ENCODE measurements around the gene TPI1. TPM values are rescaled to one million over a fixed set of nuclear protein-coding genes. Genes with fewer than 3 reads are reported as not detected.

Gene TPI1
- total RNA-seq, 1 donor from 2014 or later, result 274 TPM

DNA sequence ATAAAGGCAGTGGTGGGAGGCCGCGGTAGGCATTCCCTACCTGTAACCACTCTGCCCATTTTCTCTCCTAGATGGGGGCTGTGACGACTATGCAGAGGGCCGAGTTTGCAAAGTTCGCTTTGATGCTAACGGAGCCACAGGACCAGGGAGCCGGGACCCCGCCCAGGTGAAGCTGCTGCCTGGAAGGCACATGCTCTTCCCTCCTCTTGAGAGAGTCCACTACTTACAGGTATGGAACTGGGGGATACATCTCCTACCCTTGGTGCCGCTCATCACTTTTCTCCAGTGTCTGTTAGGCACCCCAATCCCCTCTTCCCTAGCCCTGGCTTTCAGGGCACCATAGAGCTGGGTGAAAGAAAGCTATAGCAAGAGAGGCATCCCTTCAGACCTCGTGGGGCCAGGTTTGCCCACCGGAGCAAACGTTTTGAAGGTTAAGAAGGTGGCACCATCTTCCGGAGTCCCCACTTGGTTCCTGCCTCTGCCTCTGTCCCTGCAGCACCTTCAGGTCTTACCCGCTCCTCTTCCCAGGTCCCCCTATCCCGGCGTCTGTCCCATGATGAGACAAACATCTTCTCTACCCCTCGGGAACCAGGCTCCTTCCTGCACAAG is 41.1 kb upstream of the TPI1 start:
- Histone ChIP-seq H3K27ac (peak overlapping the region; percentile 92), H3K9me3 (no peaks in the 10 kb centered on the region), H3K27me3 (no peaks in the 10 kb centered on the region), H3K36me3 (no peaks in the 10 kb centered on the region), H3K4me3 (no peak overlapping the region), H3K4me1 (peaks cover 58% of the 10 kb centered on the region)
- no peak for TF ChIP-seq POLR2A (IDR thresholded peaks at IDR 0.05)
- TF ChIP-seq POLR2AphosphoS5 (IDR thresholded peaks at IDR 0.05; ENCODE audit: insufficient read depth in 1 of 2, low read depth in 1 of 2), result no peak
- TF ChIP-seq, protein P1, sequence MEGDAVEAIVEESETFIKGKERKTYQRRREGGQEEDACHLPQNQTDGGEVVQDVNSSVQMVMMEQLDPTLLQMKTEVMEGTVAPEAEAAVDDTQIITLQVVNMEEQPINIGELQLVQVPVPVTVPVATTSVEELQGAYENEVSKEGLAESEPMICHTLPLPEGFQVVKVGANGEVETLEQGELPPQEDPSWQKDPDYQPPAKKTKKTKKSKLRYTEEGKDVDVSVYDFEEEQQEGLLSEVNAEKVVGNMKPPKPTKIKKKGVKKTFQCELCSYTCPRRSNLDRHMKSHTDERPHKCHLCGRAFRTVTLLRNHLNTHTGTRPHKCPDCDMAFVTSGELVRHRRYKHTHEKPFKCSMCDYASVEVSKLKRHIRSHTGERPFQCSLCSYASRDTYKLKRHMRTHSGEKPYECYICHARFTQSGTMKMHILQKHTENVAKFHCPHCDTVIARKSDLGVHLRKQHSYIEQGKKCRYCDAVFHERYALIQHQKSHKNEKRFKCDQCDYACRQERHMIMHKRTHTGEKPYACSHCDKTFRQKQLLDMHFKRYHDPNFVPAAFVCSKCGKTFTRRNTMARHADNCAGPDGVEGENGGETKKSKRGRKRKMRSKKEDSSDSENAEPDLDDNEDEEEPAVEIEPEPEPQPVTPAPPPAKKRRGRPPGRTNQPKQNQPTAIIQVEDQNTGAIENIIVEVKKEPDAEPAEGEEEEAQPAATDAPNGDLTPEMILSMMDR (IDR thresholded peaks at IDR 0.05), result no peak
- intact Hi-C loops (cut with DNase I), result loop anchor here (2.0 to 5.0 kb wide), 4 partner anchors 47 to 209 kb away; partner anchors contain the start of genes MLF2 and PTMS
- no peak for DNase-seq (ENCODE audit: extremely low spot score in 2 of 2)

DNA sequence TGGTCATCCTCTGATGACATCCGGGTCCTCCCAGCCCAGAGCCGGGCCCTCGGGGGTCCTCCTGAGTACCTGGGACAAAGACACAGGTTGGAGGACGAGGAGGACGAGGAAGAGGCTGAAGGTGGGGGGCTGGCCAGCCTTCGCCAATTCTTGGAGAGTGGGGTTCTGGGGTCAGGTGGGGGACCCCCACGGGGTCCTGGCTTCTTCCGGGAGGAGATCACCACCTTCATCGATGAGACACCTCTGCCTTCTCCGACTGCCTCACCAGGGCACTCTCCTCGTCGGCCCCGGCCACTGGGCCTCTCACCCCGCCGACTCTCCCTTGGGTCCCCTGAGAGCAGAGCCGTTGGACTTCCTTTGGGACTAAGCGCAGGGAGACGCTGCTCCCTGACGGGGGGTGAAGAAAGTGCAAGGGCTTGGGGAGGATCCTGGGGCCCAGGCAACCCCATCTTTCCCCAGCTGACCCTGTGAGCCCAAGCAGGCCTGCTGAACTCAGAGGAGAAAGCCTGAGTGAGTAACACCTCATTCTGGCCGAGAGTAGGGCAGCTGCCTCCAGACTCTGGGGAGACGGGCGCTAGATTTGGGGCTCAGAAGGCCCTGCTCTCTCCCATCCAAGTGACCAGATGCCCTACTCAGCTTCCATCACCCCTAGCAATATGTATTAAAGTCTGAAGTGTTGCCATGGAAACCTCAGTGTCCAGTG is 40.4 kb upstream of the TPI1 start:
- Histone ChIP-seq H3K4me3 (peak overlapping the region in 1 of 2 donors; percentile 90), H3K4me1 (peaks cover 51% of the 10 kb centered on the region), H3K27ac (peak overlapping the region; percentile 92), H3K27me3 (no peaks in the 10 kb centered on the region), H3K36me3 (no peaks in the 10 kb centered on the region), H3K9me3 (no peaks in the 10 kb centered on the region)
- intact Hi-C loops (cut with DNase I), result loop anchor here (2.0 to 5.0 kb wide), 4 partner anchors 48 to 210 kb away; partner anchors contain the start of genes MLF2 and PTMS
- DNase-seq (ENCODE audit: extremely low spot score in 2 of 2), result no peak
- TF ChIP-seq POLR2A (IDR thresholded peaks at IDR 0.05) (no peak), POLR2AphosphoS5 (IDR thresholded peaks at IDR 0.05; ENCODE audit: insufficient read depth in 1 of 2, low read depth in 1 of 2) (no peak)
- TF ChIP-seq, protein P1 (IDR thresholded peaks at IDR 0.05), result no peak

DNA sequence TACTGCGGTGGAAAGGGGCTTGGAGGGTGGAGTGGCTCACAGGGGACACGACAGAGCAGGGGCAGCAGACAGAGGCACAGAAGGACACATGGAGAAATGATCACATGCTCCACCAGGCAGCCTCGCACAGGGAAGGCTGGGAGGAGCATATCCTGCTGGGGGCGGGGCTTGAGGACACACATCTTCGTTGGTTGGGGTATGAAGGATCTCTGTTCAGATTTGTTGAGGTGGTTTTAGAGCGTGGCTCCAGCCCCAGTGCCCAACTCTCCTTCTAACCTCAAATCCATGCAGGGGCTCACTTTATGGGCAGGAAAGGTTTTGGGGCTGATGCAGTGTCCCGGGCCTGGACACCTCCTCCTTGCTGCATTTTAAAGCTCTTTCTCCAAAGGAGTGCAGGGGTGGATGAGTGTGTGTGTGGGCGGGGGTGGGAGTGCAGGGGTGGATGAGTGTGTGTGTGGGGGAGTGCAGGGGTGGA is 39.9 kb upstream of the TPI1 start:
- Histone ChIP-seq H3K36me3 (no peaks in the 10 kb centered on the region), H3K27me3 (no peaks in the 10 kb centered on the region), H3K4me1 (peaks cover 45% of the 10 kb centered on the region), H3K9me3 (no peaks in the 10 kb centered on the region), H3K4me3 (peak overlapping the region; percentile 90), H3K27ac (peak overlapping the region; percentile 92)
- TF ChIP-seq POLR2AphosphoS5 (IDR thresholded peaks at IDR 0.05; ENCODE audit: insufficient read depth in 1 of 2, low read depth in 1 of 2), result peak; percentile 41 to 68
- TF ChIP-seq, protein P1 (IDR thresholded peaks at IDR 0.05), result no peak
- intact Hi-C loops (cut with DNase I), result loop anchor here (2.0 to 5.0 kb wide), 4 partner anchors 49 to 210 kb away; partner anchors contain the start of genes MLF2 and PTMS
- peak in 1 of 2 donors; percentile 95 for DNase-seq (ENCODE audit: extremely low spot score in 2 of 2)

DNA sequence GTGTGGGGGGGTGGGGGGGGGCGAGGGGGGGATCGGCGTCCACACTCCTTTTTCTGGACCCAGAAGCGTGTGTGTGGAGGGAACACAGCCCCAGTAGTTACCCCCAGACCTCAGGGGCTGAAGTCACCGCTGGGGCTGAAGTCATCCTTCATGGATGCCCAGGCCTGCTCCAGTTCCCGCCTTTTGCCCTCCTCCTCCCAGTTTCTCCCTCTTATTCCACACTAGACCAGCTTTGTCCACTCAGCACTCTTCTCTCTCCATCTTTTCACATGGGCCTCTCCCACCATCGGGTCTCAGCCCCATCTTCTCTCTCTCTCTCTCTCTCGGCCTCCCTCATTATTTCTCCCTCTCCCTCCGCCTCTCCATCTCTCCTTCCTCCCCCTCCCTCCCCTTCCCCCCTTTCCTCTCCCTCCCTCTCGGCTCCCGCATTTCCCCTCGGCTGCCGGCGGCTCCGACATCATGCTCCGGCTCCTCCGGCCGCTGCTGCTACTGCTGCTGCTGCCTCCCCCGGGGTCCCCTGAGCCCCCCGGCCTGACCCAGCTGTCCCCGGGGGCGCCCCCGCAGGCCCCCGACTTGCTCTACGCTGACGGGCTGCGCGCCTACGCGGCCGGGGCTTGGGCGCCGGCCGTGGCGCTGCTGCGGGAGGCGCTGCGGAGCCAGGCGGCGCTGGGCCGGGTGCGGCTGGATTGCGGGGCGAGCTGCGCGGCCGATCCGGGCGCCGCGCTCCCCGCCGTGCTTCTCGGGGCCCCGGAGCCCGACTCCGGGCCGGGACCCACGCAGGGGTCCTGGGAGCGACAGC is 39.1 kb upstream of the TPI1 start, which contains the start of gene P3H3:
P3H3 (plus strand) TSS at position 426 of the 799 bp plus-strand sequence; CDS start at position 460, 34 bp downstream.
- Histone ChIP-seq H3K4me1 (peaks cover 43% of the 10 kb centered on the region), H3K4me3 (peak within 1 kb of the TSS; percentile 90), H3K27me3 (no peaks in the 10 kb centered on the region), H3K9me3 (no peaks in the 10 kb centered on the region), H3K36me3 (no peaks in the 10 kb centered on the region), H3K27ac (peak within 1 kb of the TSS; percentile 92)
- no peak for DNase-seq (ENCODE audit: extremely low spot score in 2 of 2)
- intact Hi-C loops (cut with DNase I), result loop anchor here (2.0 to 5.0 kb wide), 4 partner anchors 49 to 211 kb away; partner anchors contain the start of genes MLF2 and PTMS
- TF ChIP-seq, protein P1 (IDR thresholded peaks at IDR 0.05), result no peak
- TF ChIP-seq POLR2A (IDR thresholded peaks at IDR 0.05), result peak in 1 of 2 donors; percentile 7
- no peak for TF ChIP-seq POLR2AphosphoS5 (IDR thresholded peaks at IDR 0.05; ENCODE audit: insufficient read depth in 1 of 2, low read depth in 1 of 2)

All from vagina (tissue), 2 donors.